ENCODE data around the gene CDO1.
"Not testable (repeated sequence)": the region's sequence is repeated elsewhere in the genome, so short reads cannot be mapped to it uniquely, and the experiment has no call there.

The CDO1 gene

DNA sequence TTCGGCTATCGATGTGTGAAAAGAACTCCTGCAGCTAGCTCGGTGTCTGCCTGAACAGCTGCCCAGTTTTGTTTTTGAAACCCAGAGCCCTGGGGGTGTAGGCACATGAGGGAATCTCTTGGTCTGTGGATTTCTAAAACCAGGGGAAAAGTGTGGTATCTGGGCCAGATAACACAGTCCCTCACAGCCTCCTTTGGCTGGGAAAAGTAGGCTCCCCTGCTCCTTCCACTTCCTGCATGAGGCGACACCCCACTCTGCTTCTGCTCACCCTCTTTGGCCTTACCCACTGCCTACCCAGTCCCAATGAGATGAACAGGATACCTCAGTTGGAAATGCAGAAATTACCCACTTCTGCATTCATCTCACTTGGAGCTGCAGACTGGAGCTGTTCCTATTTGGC lies 9.5 kb upstream of the CDO1 start:
- DNase-seq: no peak

DNA sequence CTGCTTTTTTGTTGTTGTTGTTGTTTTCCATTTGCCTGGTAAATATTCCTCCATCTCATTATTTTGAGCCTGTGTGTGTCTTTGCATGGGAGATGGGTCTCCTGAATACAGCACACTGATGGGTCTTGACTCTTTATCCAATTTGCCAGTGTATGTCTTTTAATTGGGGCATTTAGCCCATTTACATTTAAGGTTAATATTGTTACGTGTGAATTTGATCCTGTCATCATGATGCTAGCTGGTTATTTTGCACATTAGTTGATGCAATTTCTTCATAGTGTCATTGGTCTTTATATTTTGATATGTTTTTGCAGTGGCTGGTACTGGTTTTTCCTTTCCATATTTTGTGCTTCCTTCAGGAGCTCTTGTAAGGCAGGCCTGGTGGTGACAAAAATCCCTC lies 8.5 kb upstream of the CDO1 start:
- not testable (repeated sequence) for DNase-seq

DNA sequence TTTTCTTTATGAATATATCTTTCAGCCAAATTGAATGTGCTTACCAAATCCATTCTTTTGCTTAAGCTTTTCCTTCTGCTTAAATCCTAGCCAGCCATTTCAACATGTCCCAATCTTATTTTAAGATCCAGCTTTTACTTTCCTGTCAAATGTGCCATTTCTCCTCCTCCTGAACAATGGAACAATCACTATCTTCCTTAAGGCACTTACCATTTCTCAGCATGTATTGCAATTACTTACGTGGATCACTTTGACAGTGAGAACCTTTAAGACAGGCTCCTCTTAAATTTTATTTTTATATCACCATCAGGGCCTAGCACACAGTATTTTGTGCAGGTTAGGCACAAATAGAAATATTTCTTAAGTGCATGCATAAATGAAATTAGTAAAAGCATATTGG lies 4.4 kb upstream of the CDO1 start:
- DNase-seq: no peak

- DNase-seq: no peak
Measured at GRCh38 chr5:115818821-115819220, 2.4 kb upstream of the CDO1 start.

DNA sequence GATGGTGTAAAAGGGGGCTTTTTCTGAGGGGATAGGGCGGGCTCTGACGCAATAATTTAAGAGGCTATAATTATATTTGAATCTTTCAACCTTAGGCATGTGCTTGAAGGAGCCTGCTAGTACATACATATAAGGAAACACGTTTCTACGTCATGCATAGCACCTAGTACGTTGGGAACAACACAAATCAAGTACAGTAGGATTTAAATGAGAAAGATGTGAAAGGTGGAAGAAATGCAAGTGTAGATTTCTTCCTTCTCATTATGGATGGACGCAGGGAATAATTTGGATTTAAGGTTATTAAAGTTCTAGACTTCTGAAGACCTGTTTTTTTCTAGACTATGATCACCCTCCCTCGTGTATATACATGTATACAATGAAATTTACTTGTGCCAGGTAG lies 927 bp upstream of the CDO1 start:
- no peak for DNase-seq

DNA sequence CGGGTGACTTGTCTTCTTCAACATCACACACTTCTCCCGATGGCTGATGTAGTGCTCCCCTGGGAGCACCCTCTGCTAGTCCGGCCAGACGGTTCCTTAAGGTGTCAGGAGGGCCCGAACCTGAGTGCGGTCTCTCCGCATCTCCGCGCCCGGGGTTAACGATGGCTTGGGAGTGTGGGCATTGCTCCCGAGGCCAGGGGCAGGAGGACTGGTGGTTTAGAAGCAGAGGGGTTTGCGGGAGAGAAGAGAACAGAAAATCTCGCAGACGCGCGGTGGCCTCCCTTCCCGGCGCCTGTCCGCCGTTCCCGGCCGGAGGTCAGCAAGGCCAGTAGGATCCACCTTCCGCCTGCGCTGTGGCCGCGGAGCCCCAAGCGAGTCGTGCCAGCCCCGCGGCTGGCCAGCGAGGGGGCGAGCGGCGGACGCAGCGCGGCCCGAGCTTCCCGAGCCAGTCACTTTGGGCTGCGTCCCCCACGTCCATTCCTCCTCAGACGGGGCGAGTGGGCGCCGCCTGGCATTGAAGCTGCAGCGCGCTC lies 700 bp downstream of the CDO1 start:
- no peak for DNase-seq

GRCh38 chr5:115815006-115815692 lies 1.3 kb downstream of the CDO1 start:
- no peak for DNase-seq

DNA sequence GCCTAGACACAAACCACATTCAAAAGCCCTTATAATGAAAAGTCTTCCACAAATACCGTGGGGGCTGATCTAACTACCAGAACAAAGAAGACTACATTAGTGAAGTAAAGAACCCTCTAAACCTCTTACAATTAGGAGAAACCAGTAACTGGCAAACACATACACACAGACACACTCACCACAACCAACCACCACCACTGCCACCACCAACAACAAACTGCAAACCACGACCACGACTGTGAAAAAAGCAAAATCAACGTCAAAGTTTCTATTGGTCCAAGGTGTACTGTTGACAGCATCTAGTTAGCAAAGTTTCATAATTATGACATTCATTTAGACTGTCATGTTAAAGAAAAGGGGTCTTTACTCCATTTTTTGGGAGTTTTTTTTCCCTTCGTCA lies 2.7 kb downstream of the CDO1 start:
- no peak for DNase-seq

GRCh38 chr5:115812372-115812771 lies 4.1 kb downstream of the CDO1 start:
- DNase-seq: no peak

DNA sequence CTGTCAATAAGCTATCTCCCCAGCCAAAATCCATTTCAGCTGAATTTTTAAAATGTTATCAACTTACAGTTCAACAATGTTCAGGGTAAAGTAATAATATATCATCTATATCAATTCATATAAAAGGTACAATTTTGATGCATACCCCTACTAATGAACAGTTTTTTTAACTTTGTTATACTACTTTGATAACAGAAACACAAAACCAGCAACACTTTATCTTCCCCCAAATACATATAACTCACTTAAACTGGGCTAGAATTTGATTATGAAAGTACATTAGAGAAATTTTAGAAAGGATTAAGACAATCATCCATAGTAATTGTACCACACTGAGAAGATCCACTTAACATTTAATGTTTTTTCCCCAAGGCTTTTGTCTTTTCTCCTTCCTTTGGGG lies 5.1 kb downstream of the CDO1 start:
- DNase-seq: no peak

DNA sequence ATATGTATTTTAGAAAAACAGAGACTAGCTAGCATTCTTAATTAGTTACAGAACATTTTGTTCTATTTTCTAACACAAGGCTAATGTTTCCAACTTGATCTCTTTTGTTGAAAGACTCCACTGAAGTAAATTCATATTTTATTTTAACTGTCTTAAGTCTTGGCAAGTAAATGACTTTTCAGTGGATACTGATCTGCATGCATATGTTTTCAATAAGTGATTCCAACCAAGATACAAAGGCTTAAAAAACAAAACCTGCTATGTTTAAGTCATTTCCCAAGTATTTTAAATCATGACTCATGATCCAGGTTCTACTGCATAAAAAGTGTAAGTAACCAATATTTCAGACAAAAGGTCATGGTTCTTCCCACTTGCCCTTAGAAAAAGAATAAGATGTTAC lies 5.7 kb downstream of the CDO1 start:
- DNase-seq: no peak

DNA sequence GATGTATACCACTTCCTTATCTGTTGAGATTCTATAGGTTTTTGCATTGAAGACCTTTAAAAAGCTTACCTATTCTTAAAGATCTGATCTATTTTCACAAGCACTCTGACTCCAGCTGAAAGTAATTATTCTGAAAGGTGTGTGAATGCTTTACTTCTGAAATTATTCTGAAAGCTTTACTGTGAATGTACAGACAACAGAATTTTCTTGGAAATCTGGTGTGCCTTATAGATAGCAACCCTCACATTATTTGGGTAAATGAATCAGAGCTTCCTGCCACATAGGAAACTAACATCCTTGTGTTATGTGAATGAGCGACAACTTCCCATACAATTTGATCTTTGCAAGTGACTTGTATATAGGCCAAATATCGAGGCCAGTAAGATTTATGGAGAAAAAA lies 6.5 kb downstream of the CDO1 start:
- no peak for DNase-seq

GRCh38 chr5:115808066-115808465 lies 8.4 kb downstream of the CDO1 start:
- DNase-seq: not testable (repeated sequence)

- DNase-seq: no peak
Measured at GRCh38 chr5:115807654-115808052, 8.8 kb downstream of the CDO1 start.

DNA sequence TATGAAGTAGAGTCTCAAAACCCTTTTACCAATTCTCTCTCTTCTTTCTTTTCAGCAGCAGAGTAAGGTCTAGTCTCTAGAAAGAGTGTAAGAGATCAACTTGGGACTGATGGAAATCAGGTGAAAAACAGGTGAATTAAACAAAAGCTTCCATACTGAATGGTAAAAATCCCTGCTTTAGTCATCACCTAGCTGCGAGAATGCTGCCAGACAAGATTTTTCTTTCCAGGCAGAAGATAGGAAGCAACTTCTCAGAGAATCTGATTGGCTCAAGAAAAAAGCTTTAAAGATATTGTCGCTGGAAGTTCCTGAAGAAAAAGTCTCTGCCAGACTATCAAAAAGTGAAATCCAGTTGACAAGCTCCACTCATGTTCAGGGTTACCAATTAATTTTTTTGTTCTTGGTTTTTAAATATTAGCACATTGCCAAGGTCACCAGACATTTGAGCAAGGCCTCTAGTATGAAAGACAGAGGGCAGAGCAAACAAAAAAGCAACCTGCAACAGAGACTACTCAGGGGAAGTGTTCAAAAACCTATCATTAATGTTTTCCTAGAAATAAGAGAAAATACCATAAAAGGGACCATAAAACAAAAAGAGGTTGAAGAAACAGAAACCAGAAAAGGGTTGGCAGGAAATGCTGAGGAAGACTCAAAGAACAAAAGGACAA lies 9.3 kb downstream of the CDO1 start:
- DNase-seq: no peak

- no peak for DNase-seq
Measured at GRCh38 chr5:115801984-115802383, 14.5 kb downstream of the CDO1 start.

DNA sequence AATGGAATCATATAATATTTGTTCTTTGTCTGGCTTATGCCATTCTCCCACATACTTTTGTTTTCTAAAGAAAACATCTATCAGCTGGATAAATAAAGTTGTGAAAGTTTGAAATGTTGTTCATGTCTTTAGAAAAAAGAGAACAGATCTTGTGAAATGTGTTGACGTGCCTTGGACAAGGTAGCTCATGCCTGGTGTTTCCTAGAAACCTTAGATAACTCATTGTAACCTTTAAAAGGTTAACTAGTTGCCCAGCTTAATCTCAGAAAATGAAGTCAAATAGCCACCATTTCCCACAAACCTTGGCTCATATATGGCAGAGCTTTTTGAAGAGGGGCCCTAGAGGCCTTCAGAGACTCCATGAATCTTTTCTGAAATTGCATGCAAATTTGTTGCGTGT lies 15.3 kb downstream of the CDO1 start:
- DNase-seq: no peak

DNA sequence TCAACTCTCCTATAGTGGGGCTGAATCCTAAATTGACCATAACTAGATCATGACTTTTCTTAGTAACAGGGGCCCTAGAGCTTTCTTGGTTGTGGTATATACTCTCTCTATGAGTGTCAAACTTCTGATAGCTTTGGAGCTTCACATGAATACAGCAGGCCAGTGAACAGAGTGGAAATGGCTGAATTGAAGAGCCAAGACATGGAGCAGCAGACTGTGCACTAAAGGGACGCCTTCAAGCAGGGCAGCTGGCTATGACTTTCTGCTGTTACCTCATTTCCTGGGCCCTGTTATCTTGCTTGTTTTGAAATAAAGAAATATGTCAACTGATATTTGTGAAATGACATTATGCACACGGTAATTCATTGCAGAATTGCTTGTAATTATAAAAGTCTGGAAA lies 16.4 kb downstream of the CDO1 start:
- DNase-seq: no peak

DNA sequence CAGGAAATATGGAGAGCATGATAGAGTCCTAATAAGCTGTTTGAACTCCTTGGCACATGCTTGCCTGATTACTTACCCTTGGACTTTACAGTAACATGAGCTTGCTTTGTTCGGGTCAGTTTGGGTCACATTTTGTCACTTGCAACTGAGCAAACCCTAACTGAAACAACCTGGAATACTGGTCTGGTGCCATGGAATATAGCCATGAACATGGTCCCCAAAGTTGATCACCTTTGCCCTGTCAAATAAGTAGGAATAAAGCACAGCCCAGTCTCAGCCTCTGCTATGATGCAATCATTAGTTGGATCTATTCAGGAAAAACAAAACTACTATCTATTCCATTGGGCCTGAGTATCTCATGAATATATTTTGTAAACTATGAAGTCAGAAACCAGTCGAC lies 18.2 kb downstream of the CDO1 start:
- DNase-seq: no peak

DNA sequence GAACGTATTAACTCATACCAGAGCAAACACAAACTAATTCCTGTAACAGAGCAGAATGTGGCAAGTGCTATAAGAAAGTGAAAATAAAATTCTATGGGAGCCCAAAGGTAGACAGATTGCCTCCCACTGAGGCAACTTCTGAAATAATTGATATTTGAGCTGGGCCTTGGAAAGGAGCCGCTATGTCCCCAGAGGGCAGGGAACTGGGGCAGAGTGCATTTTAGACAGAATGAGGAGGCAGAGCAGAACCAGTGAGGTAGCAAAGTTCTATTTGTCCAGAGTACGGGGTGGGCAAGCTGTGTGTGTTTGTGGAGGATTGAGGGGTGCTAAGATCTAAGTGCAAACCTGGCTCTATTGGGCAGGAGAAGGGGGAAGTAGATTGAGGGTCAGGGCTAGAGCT lies 19.8 kb downstream of the CDO1 start:
- no peak for DNase-seq

- no peak for DNase-seq
Measured at GRCh38 chr5:115795700-115796099, 20.8 kb downstream of the CDO1 start.

GRCh38 chr5:115788440-115788839 lies 28.0 kb downstream of the CDO1 start:
- no peak for DNase-seq

DNA sequence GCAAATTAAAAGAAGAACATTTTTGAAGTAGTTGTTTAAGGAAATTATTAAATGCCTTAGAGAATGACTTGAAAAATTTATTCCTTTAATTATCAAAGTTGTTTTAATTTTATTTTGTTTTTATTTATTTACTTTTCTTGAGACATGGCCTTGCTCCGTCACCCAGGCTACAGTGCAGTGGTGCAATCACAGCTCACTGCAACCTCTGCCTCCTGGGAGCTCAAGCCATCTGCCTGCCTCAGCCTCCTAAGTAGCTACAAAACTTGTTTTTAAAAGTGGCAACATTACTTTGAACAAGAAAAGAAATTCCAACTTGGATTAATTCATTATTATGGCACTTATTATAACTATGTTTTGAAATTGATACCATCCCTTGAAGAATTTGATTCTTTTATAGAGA lies 29.0 kb downstream of the CDO1 start:
- no peak for DNase-seq

- DNase-seq: no peak
Measured at GRCh38 chr5:115785381-115786065, 30.9 kb downstream of the CDO1 start.
